ENCODE results near the gene ATF6. TPM values are rescaled to one million over a fixed set of nuclear protein-coding genes. Genes with fewer than 3 reads are reported as not detected.

Gene ATF6
- total RNA-seq, 6 experiments from 2014 or later, result 16.5 to 24.4 (median 20.4) TPM

GRCh38 chr1:161725908-161726472 is 40.1 kb upstream of the ATF6 start:
- Histone ChIP-seq H3K9me3 (no peaks in the 10 kb centered on the region), H3K4me3 (peak overlapping the region; percentile 48 to 79 (median 63)), H3K27ac (peak overlapping the region; percentile 55 to 79 (median 66)), H3K4me1 (peaks cover 0 to 13% (median 0%) of the 10 kb centered on the region in 4 donors), H3K27me3 (no peaks in the 10 kb centered on the region), H3K36me3 (no peaks in the 10 kb centered on the region)
- TF ChIP-seq CTCF (IDR thresholded peaks at IDR 0.05) (peak in 2 of 4 donors; percentile 8 to 28), POLR2A (IDR thresholded peaks at IDR 0.05) (no peak)
- WGBS (ENCODE audit: insufficient coverage, low coverage, low lambda C conversion rate, missing lambda C conversion rate), result 0% methylated on average over 9 of the region's 34 CpGs
- peak; percentile 37 to 51 (median 44) for ATAC-seq
- intact Hi-C loops (cut with DNase I), result no loop called here
- peak; percentile 46 to 62 (median 61) for DNase-seq

- ATAC-seq (peak; percentile 78 to 90 (median 86)), DNase-seq (peak; percentile 79 to 91 (median 84))
- Histone ChIP-seq H3K27me3 (no peaks in the 10 kb centered on the region), H3K9me3 (no peaks in the 10 kb centered on the region), H3K4me1 (peaks cover 0 to 13% (median 0%) of the 10 kb centered on the region in 4 donors), H3K27ac (peak overlapping the region; percentile 55 to 91 (median 78)), H3K4me3 (peak overlapping the region; percentile 48 to 79 (median 63)), H3K36me3 (no peaks in the 10 kb centered on the region)
- intact Hi-C loops (cut with DNase I), result no loop called here
- WGBS (ENCODE audit: insufficient coverage, low coverage, low lambda C conversion rate, missing lambda C conversion rate), result 0% methylated on average over 21 of the region's 83 CpGs
- TF ChIP-seq POLR2A (IDR thresholded peaks at IDR 0.05), result peak; percentile 88
- TF ChIP-seq CTCF (IDR thresholded peaks at IDR 0.05), result peak in 1 of 4 donors; percentile 18
Observed at GRCh38 chr1:161726473-161727255, 39.5 kb upstream of the ATF6 start.

GRCh38 chr1:161727256-161727924 is 38.7 kb upstream of the ATF6 start:
- H3K4me3 ChIP-seq, result peak overlapping the region; percentile 48 to 79 (median 63)
- DNase-seq, result no peak
- peak in 1 of 4 donors; percentile 1 for ATAC-seq
- H3K36me3 ChIP-seq, result no peaks in the 10 kb centered on the region
- TF ChIP-seq CTCF (IDR thresholded peaks at IDR 0.05), result no peak
- no peak for TF ChIP-seq POLR2A (IDR thresholded peaks at IDR 0.05)
- peaks cover 0 to 13% (median 0%) of the 10 kb centered on the region in 4 donors for H3K4me1 ChIP-seq
- 6% methylated on average over 9 of the region's 38 CpGs for WGBS (ENCODE audit: insufficient coverage, low coverage, low lambda C conversion rate, missing lambda C conversion rate)
- intact Hi-C loops (cut with DNase I), result no loop called here
- H3K9me3 ChIP-seq, result no peaks in the 10 kb centered on the region
- peak overlapping the region; percentile 69 to 91 (median 78) for H3K27ac ChIP-seq
- no peaks in the 10 kb centered on the region for H3K27me3 ChIP-seq

GRCh38 chr1:161728376-161729226 is 37.5 kb upstream of the ATF6 start:
- intact Hi-C loops (cut with DNase I), result no loop called here
- no peak for TF ChIP-seq POLR2A (IDR thresholded peaks at IDR 0.05)
- TF ChIP-seq CTCF (IDR thresholded peaks at IDR 0.05), result no peak
- H3K4me3 ChIP-seq, result no peak overlapping the region
- ATAC-seq (no peak), DNase-seq (no peak)
- no peaks in the 10 kb centered on the region for H3K36me3 ChIP-seq
- no peaks in the 10 kb centered on the region for H3K27me3 ChIP-seq
- H3K9me3 ChIP-seq, result no peaks in the 10 kb centered on the region
- peaks cover 0 to 13% (median 0%) of the 10 kb centered on the region in 4 donors for H3K4me1 ChIP-seq
- H3K27ac ChIP-seq, result no peak overlapping the region
- 60% methylated on average over 4 of the region's 7 CpGs for WGBS (ENCODE audit: insufficient coverage, low coverage, low lambda C conversion rate, missing lambda C conversion rate)
